Left cardiac atrium (tissue), 2 donors: ENCODE data around the gene POLR3H. TPM values are rescaled to one million over a fixed set of nuclear protein-coding genes. Genes with fewer than 3 reads are reported as not detected.

ENCODE experiments used
- total RNA-seq, 2 donors: library from RNA; stranded (reverse); fragmentation: NEBNext Ultra II Directional; extraction: Animal tissue kit (Norgen Biotek cat#: 25700); gene quantifications; one replicate each; pipeline ENCODE4 v1.2.1, GENCODE V29; 2021
- donor health status: DM: no; HTN: yes; CAD: no; lungs with severe emphysema.
- donor health status: DM: yes; HTN: yes; CAD: no.

POLR3H gene
- total RNA-seq, 2 donors from 2014 or later = 25.0 to 34.0 TPM

Other genes starting within 250 kb of the POLR3H start
- gene ZC3H7B, start 242.9 kb downstream of the POLR3H start, total RNA-seq = 10 to 100 TPM; 35.0 to 39.3 TPM
- gene TEF, start 162.5 kb downstream of the POLR3H start, total RNA-seq = 10 to 100 TPM; 14.0 to 24.5 TPM
- 10 to 100 TPM; 57.4 to 63.1 TPM for gene TOB2, start 97.7 kb downstream of the POLR3H start, total RNA-seq
- 10 to 100 TPM; 22.8 to 28.1 TPM for gene PHF5A, start 75.8 kb downstream of the POLR3H start, total RNA-seq
- 100 to 1,000 TPM; 415 to 523 TPM for gene ACO2, start 75.4 kb downstream of the POLR3H start, total RNA-seq
- 100 to 1,000 TPM; 165 to 217 TPM for gene CSDC2, start 16.5 kb upstream of the POLR3H start, total RNA-seq
- 10 to 100 TPM; 13.0 to 22.1 TPM for gene PMM1, start 45.4 kb upstream of the POLR3H start, total RNA-seq
- 10 to 100 TPM; 56.5 to 64.0 TPM for gene DESI1, start 76.6 kb upstream of the POLR3H start, total RNA-seq
- 100 to 1,000 TPM; 141 to 169 TPM for gene XRCC6, start 76.8 kb upstream of the POLR3H start, total RNA-seq
- gene SNU13, start 144.4 kb upstream of the POLR3H start, total RNA-seq = 100 to 1,000 TPM; 178 to 226 TPM
- 1 to 10 TPM in 1 of 2 donors, under 1 TPM in 1; 0.42 to 1.7 TPM for gene MEI1, start 155.0 kb upstream of the POLR3H start, total RNA-seq